Ovary (tissue), 9 donors: ENCODE measurements around the gene CDH24. TPM values are rescaled to one million over a fixed set of nuclear protein-coding genes. Genes with fewer than 3 reads are reported as not detected.

ENCODE experiments used
- DNase-seq, 5 donors: peaks; one replicate each; pipeline ENCODE4 v3.0.0-alpha.2; 2019 to 2020
- H3K27ac ChIP-seq, 2 donors: fragments of 200-600 bp; one replicate each; pipeline versions ENCODE4 v1.5.1 to v1.8.0; 2019 to 2022
- H3K27me3 ChIP-seq: fragments of 200-600 bp; one replicate; pipeline ENCODE4 v1.8.0; 2022
- H3K36me3 ChIP-seq: fragments of 200-600 bp; sonication (generic); one replicate; pipeline ENCODE4 v1.5.1; 2019
- H3K4me1 ChIP-seq: one replicate; pipeline ENCODE4 v1.8.1; 2013; ENCODE audit warnings: mild to moderate bottlenecking, moderate library complexity; ENCODE audit not compliant: insufficient read depth
- H3K4me3 ChIP-seq: fragments of 200-600 bp; sonication (generic); one replicate; pipeline ENCODE4 v1.5.1; 2017
- H3K9me3 ChIP-seq, 2 donors: fragments of 200-600 bp in 1 of 2; sonication (generic) in 1 of 2; one replicate each; pipeline versions ENCODE4 v1.5.1 to v1.8.1; 2013 to 2019; ENCODE audit warnings: mild to moderate bottlenecking in 1 of 2, moderate library complexity in 1 of 2
- EP300 ChIP-seq: sonication (generic); formaldehyde crosslinking; IDR thresholded peaks from one replicate; pipeline ENCODE4 v1.6.1; 2017; ENCODE audit warnings: antibody characterized with exemption
- POLR2A ChIP-seq: fragments of 450-650 bp; IDR thresholded peaks from one replicate; pipeline ENCODE4 v1.6.1; 2017; ENCODE audit warnings: antibody characterized with exemption, mild to moderate bottlenecking, moderate library complexity
- WGBS, 3 donors: extraction: QIAGEN DNeasy Blood & Tissue Kit in 1 of 3; methylation state at CpG; one replicate each; pipeline versions ENCODE4 v1.1.5 to v1.1.7; 2013 to 2017; 5-methylcytosine and 5-hydroxymethylcytosine counted together
- intact Hi-C, 4 donors: fragments of 100-400 bp; cut with DNase I; formaldehyde crosslinking; loops; one replicate each; pipeline versions ENCODE4 v1.11.0 to v1.15.1; 2022 to 2023
- polyA plus RNA-seq, 2 donors: library from polyadenylated mRNA; stranded (reverse); fragments of 200-250 nt in 1 of 2; fragments of 350-450 nt in 1 of 2; fragmentation: Illumina TruSeq in 1 of 2; extraction: RNeasy Lipid Tissue Mini Kit (QIAGEN cat#74804) in 1 of 2; gene quantifications; one replicate each; pipeline ENCODE4 v1.2.3, GENCODE V29; 2013 to 2014
- total RNA-seq, 7 donors: library from RNA; depleted of rRNA in 2 of 7; stranded (reverse); fragments of >200 nt in 2 of 7; fragmentation: NEBNext Ultra II Directional in 3 of 7; extraction: Animal tissue kit (Norgen Biotek cat#: 25700) in 3 of 7; gene quantifications; one replicate each; pipeline versions ENCODE4 v1.1.0 to v1.2.4, GENCODE V29; 2016 to 2023
- TF ChIP-seq, protein P1 (sequence below), 3 donors: fragments of 450-650 bp in 2 of 3; fragments of 200-600 bp in 1 of 3; IDR thresholded peaks; one replicate each; pipeline versions ENCODE4 v1.5.1 to v1.8.0; 2016 to 2022; ENCODE audit warnings: antibody characterized with exemption in 3 of 3, mild to moderate bottlenecking in 1 of 3
- donor health status: DM: no; HTN: no; CAD: no; lungs with moderate emphysema.
- donor health status: DM: no; HTN: no; CAD: no.
- donor health status: Bipolar disorder and iron deficiency.
- donor health status: DM: yes; HTN: yes; CAD: no.
- donor health status: DM: no; HTN: no; CAD: no.
- donor health status: DM: yes; HTN: yes; CAD: no.

Gene CDH24
- total and polyA plus RNA-seq, 9 donors = 1.0 to 6.6 (median 2.3) TPM

DNA sequence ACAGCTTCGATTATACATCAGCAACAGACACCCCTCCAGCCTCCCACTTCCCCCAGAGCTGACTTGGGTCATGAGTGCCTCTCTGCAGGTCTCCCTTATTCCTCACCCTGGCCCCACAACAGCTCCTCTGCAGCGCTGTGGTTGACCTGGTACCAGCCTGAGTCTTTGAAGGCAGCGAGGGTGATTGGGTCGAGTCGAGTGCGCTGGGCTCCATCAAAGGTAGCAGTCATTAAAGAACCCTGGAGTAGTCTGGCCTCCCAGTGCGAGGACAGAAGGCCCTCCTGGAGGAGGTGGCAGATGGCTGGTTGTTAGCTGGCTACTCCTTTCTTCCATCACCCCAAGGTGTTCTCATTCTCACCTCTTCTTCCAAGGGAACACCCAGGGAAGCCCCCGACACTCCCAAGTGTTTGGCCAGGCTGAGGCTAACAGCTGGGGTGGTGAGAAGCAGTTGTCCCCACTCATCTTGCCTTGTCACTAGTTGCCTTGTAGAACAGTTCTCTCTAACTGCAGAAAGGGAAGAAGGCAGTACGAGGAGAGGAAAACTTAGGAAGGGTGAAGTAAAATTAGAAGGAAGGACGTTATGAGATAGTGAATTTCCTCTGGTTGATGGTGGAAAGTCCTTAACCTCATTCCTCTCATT, 44.8 kb upstream of the CDH24 start:
- Histone ChIP-seq H3K36me3 (no peaks in the 10 kb centered on the region), H3K27ac (no peak overlapping the region), H3K4me3 (no peak overlapping the region), H3K9me3 (no peaks in the 10 kb centered on the region), H3K27me3 (no peaks in the 10 kb centered on the region), H3K4me1 (no peaks in the 10 kb centered on the region)
- DNase-seq = no peak
- 39 to 48% (median 39%) methylated on average over 10 of the region's 10 CpGs for WGBS, 3 donors
- TF ChIP-seq EP300 (no peak), POLR2A (no peak)
- TF ChIP-seq, protein P1, sequence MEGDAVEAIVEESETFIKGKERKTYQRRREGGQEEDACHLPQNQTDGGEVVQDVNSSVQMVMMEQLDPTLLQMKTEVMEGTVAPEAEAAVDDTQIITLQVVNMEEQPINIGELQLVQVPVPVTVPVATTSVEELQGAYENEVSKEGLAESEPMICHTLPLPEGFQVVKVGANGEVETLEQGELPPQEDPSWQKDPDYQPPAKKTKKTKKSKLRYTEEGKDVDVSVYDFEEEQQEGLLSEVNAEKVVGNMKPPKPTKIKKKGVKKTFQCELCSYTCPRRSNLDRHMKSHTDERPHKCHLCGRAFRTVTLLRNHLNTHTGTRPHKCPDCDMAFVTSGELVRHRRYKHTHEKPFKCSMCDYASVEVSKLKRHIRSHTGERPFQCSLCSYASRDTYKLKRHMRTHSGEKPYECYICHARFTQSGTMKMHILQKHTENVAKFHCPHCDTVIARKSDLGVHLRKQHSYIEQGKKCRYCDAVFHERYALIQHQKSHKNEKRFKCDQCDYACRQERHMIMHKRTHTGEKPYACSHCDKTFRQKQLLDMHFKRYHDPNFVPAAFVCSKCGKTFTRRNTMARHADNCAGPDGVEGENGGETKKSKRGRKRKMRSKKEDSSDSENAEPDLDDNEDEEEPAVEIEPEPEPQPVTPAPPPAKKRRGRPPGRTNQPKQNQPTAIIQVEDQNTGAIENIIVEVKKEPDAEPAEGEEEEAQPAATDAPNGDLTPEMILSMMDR (IDR thresholded peaks at IDR 0.05) = no peak
- intact Hi-C loops = no loop called here

DNA sequence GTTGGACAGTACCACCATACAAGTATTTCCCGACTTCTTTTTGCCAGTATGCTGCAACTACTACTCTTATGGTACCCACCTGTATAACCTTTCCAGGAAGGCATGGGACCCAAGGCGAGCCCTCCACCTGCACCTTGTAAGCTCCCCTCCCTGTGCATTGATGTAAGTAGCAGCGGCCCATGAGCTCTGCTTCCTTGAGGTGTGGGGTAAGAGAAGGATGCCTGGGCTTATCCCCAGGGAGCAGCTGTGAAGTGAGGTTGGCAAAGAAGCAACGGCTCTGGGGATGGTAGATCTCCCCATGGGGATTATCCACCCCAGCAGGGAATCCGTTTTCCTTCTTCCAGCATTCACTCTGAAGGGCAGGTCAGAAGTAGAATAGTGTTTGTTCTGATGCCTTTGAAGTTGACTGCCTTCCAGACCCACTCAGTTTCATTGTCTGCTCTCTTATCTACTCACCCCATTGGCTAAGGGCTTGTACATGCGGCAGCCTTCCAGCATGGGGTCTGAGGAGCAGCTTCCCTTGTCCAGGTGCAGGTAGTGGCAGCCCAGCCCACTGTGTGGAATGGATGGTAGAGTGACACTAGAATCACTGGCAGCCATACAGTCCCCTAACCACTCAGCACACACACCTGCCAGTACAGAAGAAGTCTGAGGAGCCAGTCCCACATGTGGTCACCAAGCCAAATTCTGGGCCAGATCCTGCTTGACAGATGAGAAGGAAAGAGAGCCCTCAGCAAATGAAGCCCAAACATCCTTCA, 44.1 kb upstream of the CDH24 start:
- DNase-seq = no peak
- Histone ChIP-seq H3K9me3 (no peaks in the 10 kb centered on the region), H3K27ac (no peak overlapping the region), H3K36me3 (no peaks in the 10 kb centered on the region), H3K4me3 (no peak overlapping the region), H3K27me3 (no peaks in the 10 kb centered on the region), H3K4me1 (peaks cover 4% of the 10 kb centered on the region)
- intact Hi-C loops = no loop called here
- TF ChIP-seq, protein P1 (IDR thresholded peaks at IDR 0.05) = no peak
- TF ChIP-seq POLR2A (no peak), EP300 (no peak)
- whole genome bisulfite sequencing, 3 donors = 72 to 80% (median 74%) methylated on average over 6 of the region's 6 CpGs

DNA sequence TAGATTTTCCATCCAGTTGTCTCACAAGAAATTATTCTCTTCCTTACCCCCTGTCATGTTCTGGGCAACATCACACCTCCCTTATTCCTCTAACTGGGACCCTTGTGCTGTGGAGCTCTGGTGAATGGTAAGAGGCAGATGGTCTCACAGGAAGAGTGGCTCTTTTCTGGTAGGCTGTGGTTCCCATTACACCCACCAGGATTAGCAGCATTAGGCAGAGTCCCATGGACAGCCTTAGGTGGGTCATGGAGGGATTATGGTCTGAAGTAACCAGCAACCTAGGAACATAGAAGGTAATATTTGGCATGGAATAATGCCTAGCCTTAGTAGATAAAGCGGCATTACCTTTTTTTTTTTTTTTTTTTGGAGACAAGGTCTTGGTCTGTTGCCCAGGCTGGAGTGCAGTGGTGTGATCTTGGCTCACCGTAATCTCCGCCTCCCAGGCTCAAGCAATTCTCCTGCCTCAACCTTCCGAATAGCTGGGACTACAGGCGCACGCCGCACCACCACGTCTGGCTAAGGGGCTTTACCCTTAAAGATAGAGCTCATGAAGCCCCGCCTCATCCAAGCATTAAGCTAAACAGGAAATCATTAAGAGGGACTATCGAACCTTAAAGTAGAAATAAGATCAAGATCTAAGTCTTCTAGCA, 42.0 kb upstream of the CDH24 start:
- intact Hi-C loops = no loop called here
- 79 to 83% (median 80%) methylated on average over 10 of the region's 10 CpGs for WGBS, 3 donors
- DNase-seq = no peak
- TF ChIP-seq, protein P1 (IDR thresholded peaks at IDR 0.05) = no peak
- TF ChIP-seq POLR2A (no peak), EP300 (no peak)
- Histone ChIP-seq H3K4me1 (peaks cover 4% of the 10 kb centered on the region), H3K9me3 (no peaks in the 10 kb centered on the region), H3K27me3 (no peaks in the 10 kb centered on the region), H3K27ac (no peak overlapping the region), H3K36me3 (no peaks in the 10 kb centered on the region), H3K4me3 (no peak overlapping the region)

DNA sequence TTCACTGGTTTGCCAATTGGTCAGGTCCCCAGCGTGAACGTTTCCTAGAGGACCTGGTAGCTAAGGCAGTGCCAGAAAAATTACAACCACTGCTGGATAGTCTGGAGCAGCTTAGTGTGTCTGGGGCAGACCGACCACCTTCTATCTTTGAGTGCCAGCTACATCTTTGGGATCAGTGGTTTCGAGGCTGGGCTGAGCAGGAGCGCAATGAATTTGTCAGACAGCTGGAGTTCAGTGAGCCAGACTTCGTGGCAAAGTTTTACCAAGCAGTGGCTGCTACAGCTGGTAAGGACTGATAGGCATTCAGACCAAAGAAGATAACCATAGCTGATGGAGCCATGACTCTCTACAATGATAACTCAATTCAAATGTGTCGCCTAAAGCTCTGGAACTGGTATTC, 40.5 kb upstream of the CDH24 start:
- Histone ChIP-seq H3K4me1 (peaks cover 7% of the 10 kb centered on the region), H3K27ac (no peak overlapping the region), H3K36me3 (no peaks in the 10 kb centered on the region), H3K27me3 (no peaks in the 10 kb centered on the region), H3K4me3 (no peak overlapping the region), H3K9me3 (no peaks in the 10 kb centered on the region)
- intact Hi-C loops = no loop called here
- TF ChIP-seq POLR2A (no peak), EP300 (no peak)
- TF ChIP-seq, protein P1 (IDR thresholded peaks at IDR 0.05) = no peak
- 89 to 95% (median 93%) methylated on average over 7 of the region's 7 CpGs for WGBS, 3 donors
- no peak for DNase-seq
